Measurements from ENCODE around the gene SLC7A11. TPM values are rescaled to one million over a fixed set of nuclear protein-coding genes. Genes with fewer than 3 reads are reported as not detected.

The SLC7A11 gene
- total and polyA plus RNA-seq, 7 donors, result 0.04 to 0.52 (median 0.13) TPM; not detected in 1

GRCh38 chr4:138138774-138139173 is 103.4 kb downstream of the SLC7A11 start:
- Histone ChIP-seq H3K9me3 (no peaks in the 10 kb centered on the region), H3K27ac (no peak overlapping the region), H3K36me3 (ENCODE audit: insufficient read depth in 1 of 2, low read depth in 1 of 2) (no peaks in the 10 kb centered on the region), H3K4me1 (no peaks in the 10 kb centered on the region), H3K4me3 (no peak overlapping the region), H3K27me3 (ENCODE audit: insufficient read depth in 3 of 3, low read length in 2 of 3) (no peaks in the 10 kb centered on the region)
- intact Hi-C loops (cut with DNase I), result no loop called here
- TF ChIP-seq CTCF (IDR thresholded peaks at IDR 0.05), result no peak
- ATAC-seq (no peak), DNase-seq (no peak)
- WGBS, 3 donors, result 77 to 83% (median 79%) methylated on average over 2 of the region's 2 CpGs

DNA sequence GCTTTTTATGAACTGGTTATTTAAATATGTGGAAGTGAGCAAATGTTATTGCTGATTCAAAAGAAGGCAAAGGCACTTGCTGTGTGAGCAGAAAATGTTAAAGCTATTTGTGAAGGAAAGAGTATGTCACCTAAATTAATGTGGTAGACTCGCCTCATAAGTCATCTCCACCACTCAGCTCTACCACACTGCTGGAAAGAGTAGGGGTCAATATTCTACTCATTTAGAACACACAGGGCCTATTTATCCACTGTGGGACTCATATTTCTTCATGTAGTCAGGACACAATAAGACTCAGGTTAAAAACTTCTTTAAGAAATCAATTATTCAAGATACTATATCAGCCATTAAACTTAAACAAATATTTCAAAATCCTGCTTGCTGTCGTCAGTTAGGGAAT is 106.5 kb downstream of the SLC7A11 start:
- intact Hi-C loops (cut with DNase I), result no loop called here
- H3K27ac ChIP-seq, result no peak overlapping the region
- H3K4me3 ChIP-seq, result no peak overlapping the region
- H3K4me1 ChIP-seq, result no peaks in the 10 kb centered on the region
- no peak for ATAC-seq
- H3K27me3 ChIP-seq (ENCODE audit: insufficient read depth in 3 of 3, low read length in 2 of 3), result no peaks in the 10 kb centered on the region
- TF ChIP-seq CTCF (IDR thresholded peaks at IDR 0.05), result no peak
- 78 to 85% (median 81%) methylated on average over 2 of the region's 2 CpGs for WGBS, 3 donors
- H3K9me3 ChIP-seq, result no peaks in the 10 kb centered on the region
- no peaks in the 10 kb centered on the region for H3K36me3 ChIP-seq (ENCODE audit: insufficient read depth in 1 of 2, low read depth in 1 of 2)
- DNase-seq, result no peak

DNA sequence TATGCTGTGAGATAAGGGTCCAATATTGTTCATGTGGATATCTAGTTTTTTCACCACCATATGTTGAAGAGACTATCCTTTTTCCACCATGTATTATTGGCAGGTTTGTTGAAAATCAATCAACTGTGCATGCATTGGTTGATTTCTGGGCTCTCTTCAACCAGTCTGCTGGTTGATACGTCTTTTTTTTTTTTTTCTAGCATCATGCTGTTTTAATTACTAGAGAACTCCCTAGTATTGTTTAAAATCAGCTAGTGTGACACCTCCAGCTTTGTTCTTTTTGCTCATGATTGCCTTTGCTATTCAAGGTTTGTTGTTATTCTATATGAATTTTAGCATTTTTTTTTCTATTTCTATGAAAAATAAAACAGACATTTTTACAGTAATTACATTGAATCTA is 123.9 kb downstream of the SLC7A11 start:
- Histone ChIP-seq H3K27ac (no peak overlapping the region), H3K36me3 (ENCODE audit: insufficient read depth in 1 of 2, low read depth in 1 of 2) (no peaks in the 10 kb centered on the region), H3K4me1 (no peaks in the 10 kb centered on the region), H3K4me3 (no peak overlapping the region), H3K27me3 (ENCODE audit: insufficient read depth in 3 of 3, low read length in 2 of 3) (no peaks in the 10 kb centered on the region), H3K9me3 (no peaks in the 10 kb centered on the region)
- no peak for ATAC-seq
- 82 to 94% (median 83%) methylated on average over 1 of the region's 1 CpG for WGBS, 3 donors
- no peak for TF ChIP-seq CTCF (IDR thresholded peaks at IDR 0.05)
- DNase-seq, result no peak
- intact Hi-C loops (cut with DNase I), result no loop called here

- 82 to 85% (median 85%) methylated on average over 2 of the region's 2 CpGs for WGBS, 3 donors
- Histone ChIP-seq H3K27me3 (ENCODE audit: insufficient read depth in 3 of 3, low read length in 2 of 3) (no peaks in the 10 kb centered on the region), H3K27ac (no peak overlapping the region), H3K36me3 (ENCODE audit: insufficient read depth in 1 of 2, low read depth in 1 of 2) (no peaks in the 10 kb centered on the region), H3K9me3 (no peaks in the 10 kb centered on the region), H3K4me3 (no peak overlapping the region), H3K4me1 (no peaks in the 10 kb centered on the region)
- no peak for DNase-seq
- no peak for ATAC-seq
- intact Hi-C loops (cut with DNase I), result no loop called here
- no peak for TF ChIP-seq CTCF (IDR thresholded peaks at IDR 0.05)
These were observed 127.1 kb downstream of the SLC7A11 start for GRCh38 chr4:138115053-138115452.

DNA sequence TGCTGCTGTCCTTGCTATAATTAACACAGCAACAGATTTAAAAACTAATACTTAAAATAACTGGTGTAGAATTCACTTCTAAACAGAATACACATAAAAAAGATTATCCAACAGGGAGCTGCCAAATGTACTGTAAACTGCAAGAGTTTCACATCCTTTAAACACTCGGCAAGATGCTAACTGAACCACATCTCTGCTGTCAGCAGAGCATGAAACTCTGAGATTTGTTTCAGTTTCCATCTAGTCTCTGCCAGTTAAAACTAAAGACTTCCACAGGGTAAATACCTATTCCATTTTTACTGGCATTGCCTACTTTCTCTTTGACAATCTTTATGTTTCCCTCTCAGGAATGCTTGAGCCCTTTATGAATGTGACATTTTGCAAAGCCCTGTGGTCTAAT is 127.7 kb downstream of the SLC7A11 start:
- DNase-seq, result no peak
- ATAC-seq, result no peak
- H3K36me3 ChIP-seq (ENCODE audit: insufficient read depth in 1 of 2, low read depth in 1 of 2), result no peaks in the 10 kb centered on the region
- no peak for TF ChIP-seq CTCF (IDR thresholded peaks at IDR 0.05)
- no peaks in the 10 kb centered on the region for H3K4me1 ChIP-seq
- no peaks in the 10 kb centered on the region for H3K9me3 ChIP-seq
- H3K27me3 ChIP-seq (ENCODE audit: insufficient read depth in 3 of 3, low read length in 2 of 3), result no peaks in the 10 kb centered on the region
- H3K27ac ChIP-seq, result no peak overlapping the region
- H3K4me3 ChIP-seq, result no peak overlapping the region
- 32 to 56% (median 42%) methylated on average over 1 of the region's 1 CpG for WGBS, 3 donors
- intact Hi-C loops (cut with DNase I), result no loop called here
